ENCODE data around the gene TTLL11. TPM values are rescaled to one million over a fixed set of nuclear protein-coding genes. Genes with fewer than 3 reads are reported as not detected.

TTLL11 gene
- total and polyA plus RNA-seq, 2 experiments from 2014 or later, result 5.1 to 6.3 TPM

GRCh38 chr9:121926351-121926801 is 166.7 kb downstream of the TTLL11 start:
- no peaks in the 10 kb centered on the region for H3F3A ChIP-seq (ENCODE audit: insufficient read depth)
- in situ Hi-C loops (cut with MboI), result no loop called here
- H2AFZ ChIP-seq, result no peak overlapping the region
- H3K36me3 ChIP-seq (ENCODE audit: low read depth), result no peaks in the 10 kb centered on the region
- no peaks in the 10 kb centered on the region; the same call in 1 of the 2 replicates for H3K4me1 ChIP-seq (ENCODE audit: insufficient read depth)
- DNase-seq, result no peak
- H3K9me3 ChIP-seq (ENCODE audit: low read depth), result no peaks in the 10 kb centered on the region
- H3K27me3 ChIP-seq (replicated peaks; ENCODE audit: insufficient read depth), result no peaks in the 10 kb centered on the region
- no peak overlapping the region for H3K27ac ChIP-seq
- H3K9ac ChIP-seq, result no peak overlapping the region
- H4K20me1 ChIP-seq (ENCODE audit: insufficient read depth), result no peaks in the 10 kb centered on the region
- no peaks in the 10 kb centered on the region for H3K9me2 ChIP-seq (ENCODE audit: insufficient read depth)
- no peak overlapping the region for H3K4me2 ChIP-seq (ENCODE audit: unreplicated experiment)
- no peak for TF ChIP-seq EZH2phosphoT487 (IDR thresholded peaks at IDR 0.05; ENCODE audit: insufficient read depth, low read depth)
- TF ChIP-seq EZH2 (IDR thresholded peaks at IDR 0.05; ENCODE audit: insufficient read depth, poor library complexity, severe bottlenecking), result no peak
- H3K79me2 ChIP-seq (ENCODE audit: insufficient read depth), result no peaks in the 10 kb centered on the region
- WGBS, 2 experiments (ENCODE audit: low coverage in 1 of 2, low lambda C conversion rate in 2 of 2, missing lambda C conversion rate in 2 of 2), result 79 to 84% methylated on average over 10 of the region's 10 CpGs
- no peak overlapping the region for H3K4me3 ChIP-seq

- Histone ChIP-seq H3K4me1 (ENCODE audit: insufficient read depth) (no peaks in the 10 kb centered on the region; the same call in 1 of the 2 replicates), H2AFZ (no peak overlapping the region), H3K9me3 (ENCODE audit: low read depth) (no peaks in the 10 kb centered on the region), H3K9me2 (ENCODE audit: insufficient read depth) (no peaks in the 10 kb centered on the region), H3K9ac (no peak overlapping the region), H4K20me1 (ENCODE audit: insufficient read depth) (no peaks in the 10 kb centered on the region), H3K27me3 (replicated peaks; ENCODE audit: insufficient read depth) (no peaks in the 10 kb centered on the region), H3K27ac (no peak overlapping the region), H3K79me2 (ENCODE audit: insufficient read depth) (no peaks in the 10 kb centered on the region), H3K36me3 (ENCODE audit: low read depth) (no peaks in the 10 kb centered on the region), H3F3A (ENCODE audit: insufficient read depth) (no peaks in the 10 kb centered on the region), H3K4me3 (no peak overlapping the region), H3K4me2 (ENCODE audit: unreplicated experiment) (no peak overlapping the region)
- in situ Hi-C loops (cut with MboI), result no loop called here
- no peak for TF ChIP-seq EZH2phosphoT487 (IDR thresholded peaks at IDR 0.05; ENCODE audit: insufficient read depth, low read depth)
- no peak for TF ChIP-seq EZH2 (IDR thresholded peaks at IDR 0.05; ENCODE audit: insufficient read depth, poor library complexity, severe bottlenecking)
- 93 to 95% methylated on average over 12 of the region's 12 CpGs for WGBS, 2 experiments (ENCODE audit: low coverage in 1 of 2, low lambda C conversion rate in 2 of 2, missing lambda C conversion rate in 2 of 2)
- DNase-seq, result no peak
Observed at GRCh38 chr9:121925935-121926334, 167.2 kb downstream of the TTLL11 start.

GRCh38 chr9:121924700-121925099 is 168.4 kb downstream of the TTLL11 start:
- Histone ChIP-seq H3K9ac (no peak overlapping the region), H3K9me3 (ENCODE audit: low read depth) (no peaks in the 10 kb centered on the region), H3K4me1 (ENCODE audit: insufficient read depth) (no peaks in the 10 kb centered on the region; the same call in 1 of the 2 replicates), H3K9me2 (ENCODE audit: insufficient read depth) (no peaks in the 10 kb centered on the region), H3F3A (ENCODE audit: insufficient read depth) (no peaks in the 10 kb centered on the region), H3K4me3 (no peak overlapping the region), H2AFZ (no peak overlapping the region), H3K36me3 (ENCODE audit: low read depth) (no peaks in the 10 kb centered on the region), H3K4me2 (ENCODE audit: unreplicated experiment) (no peak overlapping the region), H3K79me2 (ENCODE audit: insufficient read depth) (no peaks in the 10 kb centered on the region), H4K20me1 (ENCODE audit: insufficient read depth) (no peaks in the 10 kb centered on the region), H3K27me3 (replicated peaks; ENCODE audit: insufficient read depth) (no peaks in the 10 kb centered on the region), H3K27ac (no peak overlapping the region)
- in situ Hi-C loops (cut with MboI), result no loop called here
- DNase-seq, result no peak
- TF ChIP-seq EZH2 (IDR thresholded peaks at IDR 0.05; ENCODE audit: insufficient read depth, poor library complexity, severe bottlenecking) (no peak), EZH2phosphoT487 (IDR thresholded peaks at IDR 0.05; ENCODE audit: insufficient read depth, low read depth) (no peak)
- WGBS, 2 experiments (ENCODE audit: low coverage in 1 of 2, low lambda C conversion rate in 2 of 2, missing lambda C conversion rate in 2 of 2), result 68 to 70% methylated on average over 4 of the region's 4 CpGs

GRCh38 chr9:121921444-121921843 is 171.7 kb downstream of the TTLL11 start:
- no peaks in the 10 kb centered on the region for H3K79me2 ChIP-seq (ENCODE audit: insufficient read depth)
- TF ChIP-seq EZH2 (IDR thresholded peaks at IDR 0.05; ENCODE audit: insufficient read depth, poor library complexity, severe bottlenecking) (no peak), EZH2phosphoT487 (IDR thresholded peaks at IDR 0.05; ENCODE audit: insufficient read depth, low read depth) (no peak)
- no peaks in the 10 kb centered on the region for H3F3A ChIP-seq (ENCODE audit: insufficient read depth)
- peaks cover 1% of the 10 kb centered on the region for H3K4me1 ChIP-seq (ENCODE audit: insufficient read depth)
- no peak overlapping the region for H3K27ac ChIP-seq
- H3K9me2 ChIP-seq (ENCODE audit: insufficient read depth), result no peaks in the 10 kb centered on the region
- in situ Hi-C loops (cut with MboI), result no loop called here
- no peak overlapping the region for H2AFZ ChIP-seq
- no peaks in the 10 kb centered on the region for H3K36me3 ChIP-seq (ENCODE audit: low read depth)
- H3K9ac ChIP-seq, result no peak overlapping the region
- no peak overlapping the region for H3K4me2 ChIP-seq (ENCODE audit: unreplicated experiment)
- no peak for DNase-seq
- H4K20me1 ChIP-seq (ENCODE audit: insufficient read depth), result no peaks in the 10 kb centered on the region
- no peak overlapping the region for H3K4me3 ChIP-seq
- 94 to 97% methylated on average over 1 of the region's 1 CpG for WGBS, 2 experiments (ENCODE audit: low coverage in 1 of 2, low lambda C conversion rate in 2 of 2, missing lambda C conversion rate in 2 of 2)
- H3K9me3 ChIP-seq (ENCODE audit: low read depth), result no peaks in the 10 kb centered on the region
- no peaks in the 10 kb centered on the region for H3K27me3 ChIP-seq (replicated peaks; ENCODE audit: insufficient read depth)
